ENCODE measurements around the gene C6orf132. TPM values are rescaled to one million over a fixed set of nuclear protein-coding genes. Genes with fewer than 3 reads are reported as not detected.

The C6orf132 gene
- total RNA-seq, 2 donors from 2014 or later = 1.9 to 2.8 TPM

GRCh38 chr6:42166444-42167141 lies 24.2 kb upstream of the C6orf132 start:
- no peak overlapping the region for H3K27ac ChIP-seq
- H3K9me3 ChIP-seq = no peaks in the 10 kb centered on the region
- peak; percentile 92 to 95 for TF ChIP-seq CTCF (IDR thresholded peaks at IDR 0.05)
- no peaks in the 10 kb centered on the region for H3K4me1 ChIP-seq
- no peaks in the 10 kb centered on the region for H3K36me3 ChIP-seq
- no peaks in the 10 kb centered on the region for H3K27me3 ChIP-seq
- peak; percentile 64 for DNase-seq (ENCODE audit: low spot score)
- H3K4me3 ChIP-seq = no peak overlapping the region

DNA sequence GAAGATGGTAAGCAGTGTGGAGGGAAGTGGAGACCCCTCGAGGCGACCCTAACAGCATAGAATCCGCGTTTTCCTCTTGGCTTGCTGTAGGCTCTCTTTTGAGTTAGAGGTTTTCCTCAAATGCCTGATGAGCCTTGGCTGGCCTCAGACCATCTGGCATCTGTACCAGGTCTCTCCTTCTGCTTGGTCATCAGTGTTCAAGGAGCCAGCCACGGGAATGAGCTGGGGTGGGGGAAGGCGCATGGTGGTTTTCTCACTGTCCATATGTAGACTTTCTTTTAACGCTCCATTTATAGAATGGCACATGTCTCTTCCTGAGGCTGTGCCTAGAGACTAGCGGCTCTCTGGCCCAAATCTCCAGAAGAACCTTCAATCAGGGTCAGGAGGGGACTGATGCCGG lies 22.6 kb upstream of the C6orf132 start:
- no peaks in the 10 kb centered on the region for H3K4me1 ChIP-seq
- no peak for TF ChIP-seq CTCF (IDR thresholded peaks at IDR 0.05)
- H3K4me3 ChIP-seq = no peak overlapping the region

GRCh38 chr6:42163981-42164380 lies 21.6 kb upstream of the C6orf132 start:
- Histone ChIP-seq H3K4me1 (no peaks in the 10 kb centered on the region), H3K27me3 (no peaks in the 10 kb centered on the region), H3K4me3 (no peak overlapping the region), H3K36me3 (no peaks in the 10 kb centered on the region), H3K27ac (no peak overlapping the region), H3K9me3 (no peaks in the 10 kb centered on the region)
- no peak for DNase-seq (ENCODE audit: low spot score)
- TF ChIP-seq CTCF (IDR thresholded peaks at IDR 0.05) = no peak

More for the DNA sequence above, 22.6 kb upstream of the C6orf132 start:
- Histone ChIP-seq H3K27ac (no peak overlapping the region), H3K9me3 (no peaks in the 10 kb centered on the region), H3K27me3 (no peaks in the 10 kb centered on the region), H3K36me3 (no peaks in the 10 kb centered on the region)
- DNase-seq (ENCODE audit: low spot score) = no peak

- TF ChIP-seq CTCF (IDR thresholded peaks at IDR 0.05) = no peak
- no peaks in the 10 kb centered on the region for H3K4me1 ChIP-seq
- H3K9me3 ChIP-seq = no peaks in the 10 kb centered on the region
- no peak overlapping the region for H3K4me3 ChIP-seq
- no peak overlapping the region for H3K27ac ChIP-seq
- H3K36me3 ChIP-seq = no peaks in the 10 kb centered on the region
- no peaks in the 10 kb centered on the region for H3K27me3 ChIP-seq
- DNase-seq (ENCODE audit: low spot score) = no peak
Observed at GRCh38 chr6:42162812-42163211, 20.4 kb upstream of the C6orf132 start.

GRCh38 chr6:42162384-42162783 lies 20.0 kb upstream of the C6orf132 start:
- DNase-seq (ENCODE audit: low spot score) = no peak
- H3K36me3 ChIP-seq = no peaks in the 10 kb centered on the region
- H3K27me3 ChIP-seq = no peaks in the 10 kb centered on the region
- H3K4me1 ChIP-seq = no peaks in the 10 kb centered on the region
- no peaks in the 10 kb centered on the region for H3K9me3 ChIP-seq
- TF ChIP-seq CTCF (IDR thresholded peaks at IDR 0.05) = no peak
- no peak overlapping the region for H3K4me3 ChIP-seq
- no peak overlapping the region for H3K27ac ChIP-seq
